Muscle of leg (tissue), 11 donors: ENCODE data around the gene CACNA2D1. TPM values are rescaled to one million over a fixed set of nuclear protein-coding genes. Genes with fewer than 3 reads are reported as not detected.

Source experiments
- DNase-seq: peaks from one replicate; pipeline ENCODE4 v3.0.0; 2013
- H3K27ac ChIP-seq: one replicate; pipeline ENCODE4 v1.5.1; 2013; ENCODE audit warnings: mild to moderate bottlenecking, low read length, control low read depth
- H3K27me3 ChIP-seq: one replicate; pipeline ENCODE4 v1.6.1; 2013; ENCODE audit warnings: low read length; ENCODE audit not compliant: control insufficient read depth, insufficient read depth
- H3K36me3 ChIP-seq: one replicate; pipeline ENCODE4 v1.6.1; 2013; ENCODE audit warnings: low read length; ENCODE audit not compliant: control insufficient read depth, insufficient read depth
- H3K4me1 ChIP-seq: one replicate; pipeline ENCODE4 v1.6.1; 2013; ENCODE audit warnings: low read length; ENCODE audit not compliant: control insufficient read depth, insufficient read depth
- H3K4me3 ChIP-seq: one replicate; pipeline ENCODE4 v1.5.1; 2013; ENCODE audit warnings: low read length, control low read depth
- H3K9me3 ChIP-seq: replicated peaks from 2 replicates; pipeline ENCODE4 v1.6.1; 2013; ENCODE audit warnings: low read depth, low read length; ENCODE audit not compliant: control insufficient read depth
- WGBS: methylation state at CpG from one replicate; pipeline ENCODE4 v1.1.5; 2013; ENCODE audit warnings: missing lambda C conversion rate; ENCODE audit not compliant: insufficient coverage; 5-methylcytosine and 5-hydroxymethylcytosine counted together
- polyA plus RNA-seq, 8 donors: library from polyadenylated mRNA; unstranded; fragments of 120-200 nt; gene quantifications; one replicate each; pipeline versions ENCODE4 v1.2.1 to v1.2.3, GENCODE V29; 2013; ENCODE audit warnings: inconsistent platforms in 1 of 8, low replicate concordance in 1 of 8; ENCODE audit not compliant: insufficient read length in 8 of 8, insufficient read depth in 1 of 8
- total RNA-seq: library from RNA; stranded (reverse); fragments of 120-200 nt; gene quantifications from one replicate; pipeline ENCODE4 v1.2.4, GENCODE V29; 2013

Gene CACNA2D1
- total and polyA plus RNA-seq, 9 donors = 50.5 to 136 (median 89.1) TPM

DNA sequence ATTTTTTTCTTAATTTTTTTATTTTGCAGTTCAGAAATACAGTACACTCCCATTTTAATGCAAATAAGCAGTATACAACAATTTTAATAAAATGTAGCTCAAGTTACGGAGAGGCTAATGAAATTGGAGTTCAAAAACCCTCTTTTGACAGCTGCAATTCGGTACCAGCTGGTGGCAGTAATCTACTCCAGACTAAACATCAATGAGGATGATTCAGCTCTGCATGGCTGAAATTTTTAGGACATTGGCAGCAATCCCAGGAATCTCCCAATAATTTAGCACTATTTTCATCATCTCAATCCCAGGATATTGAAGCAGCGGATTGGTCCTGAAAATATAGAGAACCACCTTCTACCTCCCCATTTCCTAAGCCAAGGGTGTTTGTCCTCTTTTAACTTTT, 278.8 kb downstream of the CACNA2D1 start:
- peak; percentile 55 for DNase-seq
- no peaks in the 10 kb centered on the region for H3K27me3 ChIP-seq
- H3K36me3 ChIP-seq = no peaks in the 10 kb centered on the region
- H3K4me1 ChIP-seq = no peaks in the 10 kb centered on the region
- H3K4me3 ChIP-seq = no peak overlapping the region
- WGBS = 17% methylated on average over 1 of the region's 3 CpGs
- no peak overlapping the region for H3K27ac ChIP-seq
- H3K9me3 ChIP-seq = no peaks in the 10 kb centered on the region

DNA sequence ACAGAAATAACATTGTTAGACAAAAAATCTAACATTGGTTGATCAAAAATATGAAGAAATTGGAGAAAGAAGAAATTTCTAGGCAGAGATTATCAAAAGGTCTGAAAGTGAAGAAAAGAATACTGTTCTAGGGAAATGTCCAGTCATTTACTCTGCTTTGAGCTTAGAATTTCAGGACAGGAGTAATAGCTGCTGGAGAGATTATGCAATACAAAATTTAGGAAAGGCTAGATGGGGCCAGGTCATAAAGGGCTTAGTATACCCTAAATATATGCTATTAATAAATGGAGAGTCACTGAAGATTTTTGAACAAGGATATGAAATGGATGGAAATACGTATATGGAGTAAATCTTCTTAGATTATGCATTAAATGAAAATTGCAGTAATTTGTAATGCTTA, 279.2 kb downstream of the CACNA2D1 start:
- H3K4me1 ChIP-seq = no peaks in the 10 kb centered on the region
- no peaks in the 10 kb centered on the region for H3K27me3 ChIP-seq
- no peak overlapping the region for H3K27ac ChIP-seq
- H3K4me3 ChIP-seq = no peak overlapping the region
- WGBS = no CpG with 5 or more reads among the region's 1 CpG
- H3K36me3 ChIP-seq = no peaks in the 10 kb centered on the region
- no peak for DNase-seq
- H3K9me3 ChIP-seq = no peaks in the 10 kb centered on the region

DNA sequence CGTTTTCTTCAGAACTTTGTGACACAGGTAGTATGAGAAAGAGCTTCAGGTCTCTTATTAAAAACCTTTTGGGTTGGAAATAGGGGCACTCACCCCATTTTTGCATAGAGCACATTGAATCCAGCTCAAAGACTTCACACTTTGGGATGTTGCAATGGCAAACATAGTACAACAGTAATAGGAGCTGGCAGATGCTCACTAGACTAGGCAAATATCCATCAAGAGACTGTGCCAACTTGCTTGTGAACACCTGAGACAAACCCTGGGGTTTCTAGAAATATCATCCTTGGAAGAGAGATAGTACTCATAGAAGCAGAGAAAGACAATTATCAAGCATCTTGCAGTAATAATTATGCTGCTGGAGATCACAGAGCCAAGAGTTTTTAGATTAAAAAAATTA, 280.0 kb downstream of the CACNA2D1 start:
- no peak for DNase-seq
- H3K27me3 ChIP-seq = no peaks in the 10 kb centered on the region
- H3K4me1 ChIP-seq = no peaks in the 10 kb centered on the region
- no CpG with 5 or more reads among the region's 1 CpG for WGBS
- no peaks in the 10 kb centered on the region for H3K36me3 ChIP-seq
- H3K4me3 ChIP-seq = no peak overlapping the region
- no peak overlapping the region for H3K27ac ChIP-seq
- H3K9me3 ChIP-seq = no peaks in the 10 kb centered on the region

DNA sequence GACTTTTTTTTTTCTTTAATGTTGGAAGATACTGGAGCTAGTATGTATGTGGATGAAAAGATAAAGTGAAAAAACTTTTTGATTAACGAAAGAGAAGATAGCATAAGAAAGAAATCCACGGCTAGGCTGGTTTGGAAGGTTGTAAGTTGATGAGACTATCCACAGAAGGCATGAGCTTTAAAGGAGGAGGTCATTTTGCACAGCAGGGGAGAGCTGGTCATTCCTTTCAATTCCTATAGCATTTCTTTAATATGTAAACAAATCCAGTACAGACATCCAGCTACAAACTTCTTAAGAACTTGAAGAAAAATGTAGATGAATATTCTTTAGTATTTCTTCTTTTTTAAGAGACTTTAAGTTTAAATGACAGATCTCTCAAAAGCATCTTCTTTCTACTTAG, 281.3 kb downstream of the CACNA2D1 start:
- Histone ChIP-seq H3K27ac (no peak overlapping the region), H3K36me3 (no peaks in the 10 kb centered on the region), H3K4me1 (no peaks in the 10 kb centered on the region), H3K27me3 (no peaks in the 10 kb centered on the region), H3K9me3 (no peaks in the 10 kb centered on the region), H3K4me3 (no peak overlapping the region)
- WGBS = 83% methylated on average over 1 of the region's 2 CpGs
- no peak for DNase-seq

DNA sequence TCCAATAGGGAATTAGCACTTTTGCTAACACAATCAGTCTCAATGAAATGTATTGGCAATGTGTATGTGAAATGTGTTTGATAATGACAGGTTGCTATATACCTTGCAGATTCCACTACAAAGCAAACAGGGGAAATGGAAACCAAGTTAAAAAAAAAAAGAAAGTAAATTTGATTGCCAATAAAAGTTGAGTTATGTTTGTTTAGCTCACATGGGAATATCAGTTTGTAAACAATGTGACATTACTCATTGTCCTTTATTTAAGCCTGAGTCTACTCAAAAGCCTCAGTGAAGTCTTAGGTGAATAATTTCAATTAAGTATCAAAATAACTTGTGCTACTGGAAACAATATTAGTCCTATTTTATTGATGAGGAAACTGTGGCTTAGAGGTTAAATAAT, 285.2 kb downstream of the CACNA2D1 start:
- DNase-seq = no peak
- Histone ChIP-seq H3K27me3 (no peaks in the 10 kb centered on the region), H3K9me3 (peaks cover 3% of the 10 kb centered on the region), H3K27ac (no peak overlapping the region), H3K4me1 (no peaks in the 10 kb centered on the region), H3K36me3 (no peaks in the 10 kb centered on the region), H3K4me3 (no peak overlapping the region)

DNA sequence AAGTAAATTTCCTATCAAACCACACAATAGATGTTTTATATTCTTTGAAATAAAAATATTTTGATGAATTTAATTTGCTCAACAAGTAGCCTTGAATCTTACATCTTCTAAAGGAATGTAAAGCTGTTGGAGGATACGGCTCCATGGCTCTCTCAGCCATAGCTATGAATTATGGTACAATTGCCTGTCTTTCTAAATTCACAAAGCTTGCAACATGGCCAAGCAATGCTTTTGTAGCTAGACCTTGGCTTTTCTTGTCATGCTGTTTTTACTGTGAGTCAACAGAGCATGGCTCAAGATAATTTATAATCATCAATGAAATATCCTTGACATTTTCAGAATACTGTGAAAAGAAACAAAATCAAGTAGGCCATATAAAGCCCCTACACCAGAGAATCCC, 286.7 kb downstream of the CACNA2D1 start:
- H3K4me3 ChIP-seq = no peak overlapping the region
- no peak overlapping the region for H3K27ac ChIP-seq
- no peaks in the 10 kb centered on the region for H3K27me3 ChIP-seq
- DNase-seq = no peak
- WGBS = no CpG with 5 or more reads among the region's 1 CpG
- H3K4me1 ChIP-seq = no peaks in the 10 kb centered on the region
- H3K9me3 ChIP-seq = peaks cover 3% of the 10 kb centered on the region
- no peaks in the 10 kb centered on the region for H3K36me3 ChIP-seq

DNA sequence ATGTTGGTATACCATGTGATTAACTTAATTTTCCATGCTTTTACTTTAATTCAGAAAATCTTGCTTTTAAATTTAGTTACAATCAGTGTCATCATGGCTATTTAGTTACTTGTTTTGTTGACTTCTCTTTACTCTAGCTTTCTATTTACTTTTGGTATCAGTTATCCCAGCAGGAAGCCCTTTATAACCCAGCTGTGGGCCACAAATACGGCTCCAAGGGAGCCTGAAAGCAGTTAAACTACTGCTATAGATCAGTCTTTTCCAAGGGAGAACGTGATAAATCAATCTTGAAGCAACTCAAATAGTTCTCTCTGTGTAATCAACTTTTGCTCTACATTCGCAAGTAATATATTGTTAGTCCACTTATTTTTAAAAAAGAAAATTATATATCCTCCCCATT, 287.4 kb downstream of the CACNA2D1 start:
- no peaks in the 10 kb centered on the region for H3K27me3 ChIP-seq
- H3K27ac ChIP-seq = no peak overlapping the region
- no peaks in the 10 kb centered on the region for H3K4me1 ChIP-seq
- no peak for DNase-seq
- no CpG with 5 or more reads among the region's 3 CpGs for WGBS
- H3K36me3 ChIP-seq = no peaks in the 10 kb centered on the region
- peaks cover 3% of the 10 kb centered on the region for H3K9me3 ChIP-seq
- H3K4me3 ChIP-seq = no peak overlapping the region

DNA sequence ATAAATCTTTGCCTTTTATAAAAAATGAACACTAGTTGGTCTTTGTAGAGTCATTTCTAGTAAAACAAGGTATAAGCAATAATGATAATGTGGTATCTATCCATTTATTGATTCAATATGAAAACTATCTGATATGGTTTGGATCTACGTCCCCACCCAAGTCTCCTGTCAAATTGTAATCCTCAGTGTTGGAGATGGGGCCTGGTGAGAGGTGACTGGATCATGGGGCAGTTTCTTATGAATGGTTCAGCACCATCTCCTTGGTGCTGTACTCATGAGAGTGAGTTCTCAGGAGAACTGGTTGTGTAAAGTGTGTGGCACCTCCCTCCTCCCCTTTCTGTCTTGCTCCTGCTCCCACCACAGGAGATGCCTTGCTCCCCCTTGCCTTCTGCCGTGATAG, 288.8 kb downstream of the CACNA2D1 start:
- no peaks in the 10 kb centered on the region for H3K4me1 ChIP-seq
- no peak overlapping the region for H3K4me3 ChIP-seq
- H3K27me3 ChIP-seq = no peaks in the 10 kb centered on the region
- no peak overlapping the region for H3K27ac ChIP-seq
- DNase-seq = no peak
- 40% methylated on average over 1 of the region's 2 CpGs for WGBS
- peaks cover 3% of the 10 kb centered on the region for H3K9me3 ChIP-seq
- no peaks in the 10 kb centered on the region for H3K36me3 ChIP-seq

DNA sequence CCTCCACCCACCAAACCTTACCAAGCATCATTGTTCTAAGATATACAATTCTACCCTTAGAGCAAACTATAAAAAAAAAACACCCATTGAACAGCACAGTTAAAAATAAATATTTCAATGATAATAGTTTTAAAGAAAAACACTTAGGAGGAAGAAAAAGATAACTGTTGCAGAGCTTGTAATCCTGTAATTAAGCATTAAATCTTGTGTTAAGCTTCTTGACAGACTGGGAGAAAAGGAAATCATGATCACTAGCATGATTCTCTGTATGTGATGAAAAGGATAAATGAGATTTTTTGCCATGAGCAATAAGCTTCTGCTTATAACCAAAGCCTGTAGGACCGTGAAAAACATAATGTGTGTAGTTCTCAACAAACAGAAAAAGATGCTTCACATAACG, 289.8 kb downstream of the CACNA2D1 start:
- H3K4me3 ChIP-seq = no peak overlapping the region
- no peak overlapping the region for H3K27ac ChIP-seq

DNA sequence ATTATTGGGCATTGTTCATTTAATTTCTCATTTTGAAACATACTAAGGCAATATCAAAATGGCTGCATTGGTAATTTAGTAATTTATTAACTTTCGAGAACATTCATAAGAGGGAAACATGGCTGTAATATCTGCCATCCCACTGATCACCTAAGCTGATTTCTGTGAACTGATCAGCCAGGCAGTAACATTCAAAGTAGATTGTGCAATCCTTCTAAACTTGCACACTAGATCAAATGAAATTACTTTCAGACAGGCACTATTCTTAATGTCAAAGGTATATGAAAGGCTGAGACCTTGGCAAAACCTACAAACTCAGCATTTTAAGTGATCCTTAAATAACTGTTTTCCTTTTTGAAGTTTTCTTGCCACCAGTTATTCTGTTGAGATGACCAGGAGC, 290.7 kb downstream of the CACNA2D1 start:
- DNase-seq = no peak
- H3K4me3 ChIP-seq = no peak overlapping the region

More for the DNA sequence above, 289.8 kb downstream of the CACNA2D1 start:
- H3K4me1 ChIP-seq = no peaks in the 10 kb centered on the region
- no CpG with 5 or more reads among the region's 2 CpGs for WGBS
- no peaks in the 10 kb centered on the region for H3K36me3 ChIP-seq
- no peak for DNase-seq
- H3K9me3 ChIP-seq = peaks cover 3% of the 10 kb centered on the region
- H3K27me3 ChIP-seq = no peaks in the 10 kb centered on the region

DNA sequence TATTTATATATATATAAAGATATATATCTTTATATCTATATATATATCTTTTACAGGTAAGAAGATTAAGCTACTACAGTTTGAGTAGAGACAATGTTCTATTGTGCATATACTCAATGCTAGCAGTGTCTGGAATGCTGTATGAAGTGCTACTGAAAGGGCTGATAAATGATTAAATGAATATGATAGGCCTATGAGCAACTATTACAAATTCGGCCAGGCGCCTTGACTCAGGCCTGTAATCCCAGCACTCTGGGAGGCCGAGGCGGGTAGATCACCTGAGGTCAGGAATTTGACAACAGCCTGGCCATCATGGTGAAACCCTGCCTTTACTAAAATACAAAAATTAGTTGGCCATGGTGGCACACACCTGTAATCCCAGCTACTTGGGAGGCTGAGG, 297.1 kb downstream of the CACNA2D1 start:
- Histone ChIP-seq H3K4me3 (no peak overlapping the region), H3K27me3 (no peaks in the 10 kb centered on the region), H3K27ac (no peak overlapping the region), H3K4me1 (no peaks in the 10 kb centered on the region), H3K9me3 (no peaks in the 10 kb centered on the region), H3K36me3 (no peaks in the 10 kb centered on the region)
- 92% methylated on average over 4 of the region's 4 CpGs for WGBS
- no peak for DNase-seq

More for the DNA sequence above, 290.7 kb downstream of the CACNA2D1 start:
- Histone ChIP-seq H3K9me3 (peaks cover 3% of the 10 kb centered on the region), H3K27me3 (no peaks in the 10 kb centered on the region), H3K27ac (no peak overlapping the region), H3K4me1 (no peaks in the 10 kb centered on the region), H3K36me3 (no peaks in the 10 kb centered on the region)
- WGBS = no CpG with 5 or more reads among the region's 1 CpG
